ENCODE results near the gene MARCHF6.

- TF ChIP-seq FOXA3 (CRISPR knock-in tag; conservative IDR thresholded peaks at IDR 0.05 in 1 of 2, IDR thresholded peaks at IDR 0.05 in 1 of 2) (peak; percentile 90 to 96), CTCF (IDR thresholded peaks at IDR 0.05 in 2 of 3, conservative IDR thresholded peaks at IDR 0.05 in 1 of 3; ENCODE audit: insufficient read depth in 2 of 3, low read depth in 1 of 3, low read length in 3 of 3) (peak in 1 of 3 experiments; percentile 8; a peak in 1 of 6 replicates), ZBTB17 (CRISPR knock-in tag; IDR thresholded peaks at IDR 0.05) (no peak), COPS2 (conservative IDR thresholded peaks at IDR 0.05) (no peak), ZSCAN29 (IDR thresholded peaks at IDR 0.05) (no peak), CEBPB (tag; IDR thresholded peaks at IDR 0.05) (no peak), KDM4B (IDR thresholded peaks at IDR 0.05; ENCODE audit: borderline replicate concordance in 2 of 2, low read depth in 1 of 2) (no peak), USF2 (CRISPR knock-in tag; IDR thresholded peaks at IDR 0.05) (no peak), UBTF (IDR thresholded peaks at IDR 0.05; ENCODE audit: borderline replicate concordance in 1 of 2, low read depth in 2 of 2, low read length in 2 of 2) (peak; percentile 24 to 64; a peak in 2 of 4 replicates)
Observed at GRCh38 chr5:10354048-10354872, 765 bp downstream of the MARCHF6 start.
